TTC549 (cell line): ENCODE data around the gene CD8B.
"Not testable (repeated sequence)": the region's sequence is repeated elsewhere in the genome, so short reads cannot be mapped to it uniquely, and the experiment has no call there.

Source experiments
- FAIRE-seq: peaks from 2 replicates; lab custom pipeline; 2012; peaks lifted over from hg19 to GRCh38; lab: Jason Lieb, UNC

Gene CD8B

DNA sequence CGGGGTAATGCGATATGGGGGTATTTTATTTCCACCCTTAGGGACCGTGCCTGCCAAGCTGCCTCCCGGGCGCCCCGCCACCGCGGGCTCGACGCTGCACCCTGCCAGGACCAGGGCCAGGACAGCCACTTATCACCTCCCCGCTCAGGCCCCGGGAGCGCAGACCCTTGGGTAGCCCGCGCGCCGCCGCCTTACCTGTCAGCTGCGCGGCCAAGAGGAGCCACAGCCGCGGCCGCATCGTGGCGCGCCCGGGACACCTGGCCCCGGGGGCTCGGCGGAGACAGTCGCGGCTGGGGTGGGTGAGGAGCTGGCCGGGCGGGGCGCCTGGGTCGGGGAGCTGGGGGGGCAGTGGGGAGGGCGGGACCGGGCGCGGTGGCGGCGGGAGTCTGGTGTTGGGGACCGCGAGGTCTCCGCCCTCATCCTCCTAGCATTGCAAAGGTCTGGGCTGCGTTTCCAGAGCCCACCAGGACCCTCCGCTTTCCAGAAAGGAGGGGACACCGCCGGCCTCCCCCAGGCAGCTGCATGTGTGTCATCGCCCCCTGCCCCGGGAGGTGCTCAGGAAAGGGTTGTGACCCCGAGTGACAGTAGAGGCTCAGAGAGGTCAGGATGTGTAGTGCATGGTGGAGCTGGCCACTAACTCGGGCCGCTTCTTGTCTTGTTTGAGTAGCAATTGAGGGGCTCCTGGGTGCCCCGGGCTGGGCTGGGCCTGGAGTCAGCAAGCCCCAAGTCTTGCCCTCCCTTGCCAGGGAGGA is at the start of gene CD8B:
TSS of gene CD8B (minus strand) at position 259 of the 752 bp plus-strand sequence. CDS start at position 238, 21 bp downstream.
- FAIRE-seq: not testable (repeated sequence)

DNA sequence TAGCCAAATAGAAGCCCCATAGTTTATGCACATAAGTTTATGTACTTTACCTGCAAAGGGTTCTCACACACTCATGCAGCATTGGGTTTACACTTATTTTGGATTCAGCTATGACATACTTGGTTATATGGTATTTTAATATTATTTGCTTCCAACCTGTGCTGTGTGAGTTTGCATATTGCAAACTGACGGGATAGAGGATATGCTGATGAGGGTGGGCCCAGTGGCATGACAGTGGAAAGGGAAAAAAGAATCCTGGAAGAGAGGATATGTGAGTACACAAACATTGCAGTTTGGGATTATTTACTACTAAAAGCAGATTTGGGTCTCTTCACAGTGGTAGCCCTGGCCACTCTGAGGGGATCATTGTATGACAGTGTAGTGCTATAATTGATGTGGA is 44.2 kb upstream of the CD8B start:
- not testable (repeated sequence) for FAIRE-seq

DNA sequence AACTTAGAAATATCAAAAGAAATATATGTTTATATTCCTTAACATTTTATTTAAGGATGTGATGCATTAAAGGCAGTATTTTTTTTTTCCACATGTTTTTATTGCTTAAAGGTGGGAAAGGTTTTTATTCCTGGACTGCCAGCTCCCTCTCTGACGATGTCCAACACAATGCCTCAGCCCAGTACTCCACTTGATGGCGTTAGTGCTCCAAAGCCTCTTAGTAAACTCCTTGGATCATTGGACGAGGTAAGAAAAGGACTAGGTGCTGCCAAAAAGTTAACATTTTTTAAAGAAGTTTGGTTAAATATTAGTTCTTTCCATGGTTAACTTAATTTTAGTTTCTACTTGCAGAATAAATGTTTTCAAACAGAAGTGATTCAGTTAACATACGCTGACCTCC is 39.0 kb upstream of the CD8B start:
- FAIRE-seq: peak; percentile 38

DNA sequence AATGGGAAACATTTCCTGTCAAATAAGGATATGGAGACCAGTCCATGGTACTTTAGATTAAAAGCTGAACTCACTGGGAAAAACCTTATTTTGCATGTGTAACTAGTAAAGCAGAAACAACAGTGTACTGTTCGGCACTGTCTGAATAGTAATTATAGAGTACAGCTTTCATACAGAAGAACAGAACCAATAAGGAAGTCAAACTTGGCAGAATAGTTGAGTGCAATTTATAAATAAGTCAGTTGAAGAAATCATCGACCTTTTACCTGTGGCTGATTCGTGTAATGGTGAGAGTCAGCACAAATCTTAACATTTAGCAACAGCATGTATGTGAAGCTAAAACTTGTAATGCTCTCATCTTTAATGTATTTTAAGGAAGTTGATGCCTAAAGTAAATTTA is 24.3 kb upstream of the CD8B start:
- not testable (repeated sequence) for FAIRE-seq

DNA sequence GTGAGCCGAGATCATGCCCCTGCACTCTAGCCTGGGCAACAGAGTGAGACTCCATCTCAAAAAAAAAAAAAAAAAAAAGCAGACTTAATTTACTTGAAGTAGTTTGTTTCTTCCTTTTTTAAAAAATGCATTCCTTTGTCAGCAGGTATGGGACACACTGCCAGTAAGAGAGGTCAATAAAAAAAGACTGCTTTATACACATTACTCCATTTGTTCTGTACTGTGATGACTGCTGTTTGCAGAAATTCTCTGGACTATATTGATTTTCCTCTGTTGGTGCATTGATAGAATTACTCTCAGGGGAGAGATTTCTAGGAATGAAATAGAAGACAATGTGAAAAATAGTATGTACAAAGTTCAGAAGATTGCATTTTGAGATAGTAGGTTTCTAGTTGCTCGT is 21.2 kb upstream of the CD8B start:
- FAIRE-seq: not testable (repeated sequence)

DNA sequence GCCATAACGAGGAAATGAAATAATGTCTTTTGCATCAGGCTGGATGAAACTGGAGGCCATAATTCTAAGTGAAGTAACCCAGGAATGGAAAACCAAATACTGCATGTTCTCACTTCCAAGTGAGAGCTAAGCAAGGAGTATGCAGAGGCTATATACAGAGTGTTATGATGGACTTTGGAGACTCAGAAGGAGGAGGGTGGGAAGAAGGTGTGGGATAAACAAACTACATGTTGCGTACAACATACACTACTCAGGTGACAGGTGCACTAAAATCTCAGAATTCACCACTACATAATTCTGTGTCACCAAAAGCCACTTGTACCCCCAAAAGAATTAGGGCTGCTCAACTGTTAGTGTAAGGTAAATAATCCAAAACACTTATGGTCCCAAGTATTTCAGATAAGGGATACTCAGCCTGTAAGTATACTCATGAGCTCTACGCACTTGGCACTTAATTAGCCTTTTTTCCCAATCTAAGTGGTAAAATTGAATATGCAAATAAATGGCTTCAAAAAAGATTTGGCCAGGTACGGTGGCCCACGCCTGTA is 20.5 kb upstream of the CD8B start:
- not testable (repeated sequence) for FAIRE-seq

DNA sequence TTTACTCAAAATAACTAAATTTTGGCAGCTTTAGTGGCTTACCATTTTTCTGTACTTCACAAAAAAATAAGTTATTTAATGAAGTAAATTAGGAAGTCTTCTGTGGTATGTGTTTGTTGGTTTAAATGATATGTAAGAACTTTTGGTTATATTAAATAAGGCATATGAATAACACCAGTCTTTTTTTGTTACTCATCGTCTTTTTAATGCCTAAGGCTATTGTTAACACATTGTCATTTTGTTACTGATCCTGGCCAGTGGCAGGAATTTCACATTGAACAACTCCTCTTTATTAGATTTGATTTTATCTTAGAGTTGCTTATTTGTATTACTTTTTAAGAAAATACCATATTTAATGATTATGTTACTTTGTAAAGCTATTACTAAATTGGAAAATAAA is 17.3 kb upstream of the CD8B start:
- FAIRE-seq: peak; percentile 81

DNA sequence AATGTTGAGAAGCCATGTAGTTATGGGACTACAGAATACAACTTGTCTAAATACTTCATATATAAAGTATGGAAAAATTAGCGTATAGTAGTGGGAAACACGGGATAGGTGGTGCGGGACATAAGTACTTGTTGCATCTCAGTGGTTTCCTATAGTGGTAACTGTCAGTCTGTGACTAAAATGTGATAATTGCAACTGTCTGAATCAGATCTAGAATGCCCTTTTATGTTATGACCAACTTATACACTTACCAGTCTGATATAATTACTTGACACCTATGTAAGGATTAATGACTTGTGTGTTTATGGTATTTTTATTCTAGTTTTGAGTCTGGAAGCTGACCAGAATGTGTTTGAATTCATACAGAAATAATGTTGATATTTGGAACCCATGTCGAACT is 9.3 kb upstream of the CD8B start:
- FAIRE-seq: not testable (repeated sequence)

DNA sequence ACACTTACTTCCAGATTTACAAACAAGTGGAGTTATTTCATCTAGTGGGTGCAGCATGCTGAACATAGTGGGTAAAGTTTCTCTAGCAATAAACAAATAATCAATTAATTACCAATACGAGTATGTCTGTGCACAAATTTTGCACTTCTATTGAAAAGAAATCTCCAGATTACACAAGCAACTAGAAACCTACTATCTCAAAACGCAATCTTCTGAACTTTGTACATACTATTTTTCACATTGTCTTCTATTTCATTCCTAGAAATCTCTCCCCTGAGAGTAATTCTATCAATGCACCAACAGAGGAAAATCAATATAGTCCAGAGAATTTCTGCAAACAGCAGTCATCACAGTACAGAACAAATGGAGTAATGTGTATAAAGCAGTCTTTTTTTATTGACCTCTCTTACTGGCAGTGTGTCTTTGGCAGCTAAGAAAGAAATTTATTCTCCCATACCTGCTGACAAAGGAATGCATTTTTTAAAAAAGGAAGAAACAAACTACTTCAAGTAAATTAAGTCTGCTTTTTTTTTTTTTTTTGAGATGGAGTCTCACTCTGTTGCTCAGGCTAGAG is 7.3 kb upstream of the CD8B start:
- not testable (repeated sequence) for FAIRE-seq

DNA sequence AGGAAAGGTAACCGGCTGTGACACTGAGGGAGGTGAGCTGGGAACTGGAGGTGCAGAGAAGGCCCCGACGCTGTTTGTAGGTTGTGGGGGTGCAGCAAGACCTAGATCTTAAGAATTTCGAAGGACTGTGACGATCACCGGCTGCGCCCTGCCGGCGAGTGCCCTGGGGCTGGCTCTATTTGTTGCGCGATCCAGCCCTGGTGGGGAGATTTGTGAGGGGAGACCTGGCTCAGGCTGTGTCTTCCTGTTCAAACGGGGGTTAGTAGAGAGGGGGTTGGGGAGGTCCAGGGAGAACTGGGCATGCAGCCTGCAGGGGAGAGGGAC is 656 bp upstream of the CD8B start:
- not testable (repeated sequence) for FAIRE-seq

DNA sequence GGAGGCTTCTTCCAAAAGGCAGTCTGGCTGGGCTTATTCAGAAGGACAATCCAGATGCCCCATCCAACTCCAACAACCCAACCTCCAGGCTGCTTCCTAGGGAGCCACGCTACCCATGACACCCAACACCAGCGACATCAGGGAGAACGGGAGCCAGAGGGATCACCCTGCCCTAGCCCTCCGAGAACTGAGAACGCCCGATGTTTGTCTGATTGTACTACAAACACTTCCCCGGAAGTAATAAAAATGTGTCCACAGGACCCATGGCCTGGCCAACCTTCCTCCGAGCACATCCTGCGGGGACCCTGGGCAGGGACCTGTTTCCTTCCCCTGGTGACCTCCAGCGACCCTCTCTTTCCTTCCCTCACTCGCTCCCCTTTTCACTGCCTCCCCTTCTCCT is 511 bp downstream of the CD8B start:
- not testable (repeated sequence) for FAIRE-seq

DNA sequence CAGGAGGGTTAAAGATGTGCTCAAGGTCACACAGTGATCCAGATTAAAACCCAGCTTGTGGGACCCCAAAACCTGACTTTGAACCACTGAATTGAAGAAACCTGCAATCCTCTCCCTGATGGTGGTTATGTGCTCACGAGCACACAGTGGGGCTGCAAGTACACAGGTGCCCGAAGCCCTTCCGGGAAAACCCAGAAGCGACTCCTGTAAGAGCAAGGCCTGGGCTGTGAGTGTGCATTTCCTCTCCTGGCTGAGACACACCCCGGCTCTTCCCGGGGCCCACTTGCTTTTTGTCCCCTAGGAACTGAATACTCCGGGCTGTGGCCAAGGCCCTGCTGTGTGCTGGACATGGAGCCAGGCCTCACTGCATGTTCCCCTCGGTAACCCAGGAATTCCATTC is 1.1 kb downstream of the CD8B start:
- not testable (repeated sequence) for FAIRE-seq

DNA sequence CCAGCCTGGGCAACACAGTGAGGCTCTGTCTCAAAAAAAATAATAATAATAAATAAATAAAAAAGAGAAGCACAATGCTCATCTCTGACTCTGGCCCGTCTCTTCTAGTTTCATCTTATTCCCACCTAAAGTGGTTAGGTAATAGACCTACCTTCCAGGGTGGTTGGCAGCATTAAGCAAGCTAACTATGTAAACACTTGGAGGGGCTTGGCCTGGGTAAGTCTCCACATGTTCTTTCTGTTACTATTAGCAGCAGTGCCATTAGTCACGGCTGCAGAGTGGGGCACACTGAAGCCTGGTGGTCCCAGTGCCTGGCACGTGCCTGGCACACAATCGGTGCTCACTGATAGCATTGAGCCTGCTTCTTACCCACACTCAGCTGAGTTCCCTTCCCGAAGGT is 4.0 kb downstream of the CD8B start:
- not testable (repeated sequence) for FAIRE-seq

DNA sequence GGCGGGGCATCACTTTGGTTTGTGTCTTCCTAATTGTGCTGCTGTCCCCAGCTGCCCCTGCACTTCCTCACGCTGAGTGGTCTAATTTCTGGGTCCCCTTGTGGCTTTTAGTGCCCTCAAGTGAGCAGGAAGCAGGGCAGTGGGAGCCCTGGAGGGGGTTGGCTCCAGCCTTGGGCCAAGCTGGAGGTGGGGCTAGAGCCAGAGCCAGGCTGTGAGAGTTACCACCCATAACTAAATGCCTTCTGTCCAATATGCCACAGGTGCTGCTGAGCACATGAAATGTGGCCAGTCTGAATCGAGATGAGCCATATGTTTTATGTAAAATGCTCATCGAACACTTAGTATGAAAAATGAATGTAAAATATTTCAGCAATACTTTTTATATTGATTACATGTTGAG is 5.2 kb downstream of the CD8B start:
- not testable (repeated sequence) for FAIRE-seq

DNA sequence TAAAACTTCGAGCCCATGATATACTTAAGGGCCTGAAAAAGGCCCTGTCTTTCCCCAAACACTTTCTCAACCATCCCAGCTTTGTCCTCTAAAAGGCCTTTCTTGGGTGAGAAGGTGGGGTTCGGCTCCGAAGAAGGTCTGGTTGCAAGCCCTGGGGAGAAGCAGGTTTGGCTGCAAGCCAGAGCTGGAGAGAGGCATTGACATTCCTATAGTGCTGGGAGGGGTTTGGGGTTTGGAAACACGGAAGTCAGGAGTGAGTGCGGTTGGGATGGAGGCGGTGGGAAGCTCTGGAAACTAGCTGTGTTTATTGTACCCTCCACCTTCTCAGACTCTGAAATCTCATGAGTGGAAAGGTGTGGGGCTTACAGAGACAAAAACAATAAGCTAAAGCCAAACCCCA is 5.7 kb downstream of the CD8B start:
- FAIRE-seq: not testable (repeated sequence)

DNA sequence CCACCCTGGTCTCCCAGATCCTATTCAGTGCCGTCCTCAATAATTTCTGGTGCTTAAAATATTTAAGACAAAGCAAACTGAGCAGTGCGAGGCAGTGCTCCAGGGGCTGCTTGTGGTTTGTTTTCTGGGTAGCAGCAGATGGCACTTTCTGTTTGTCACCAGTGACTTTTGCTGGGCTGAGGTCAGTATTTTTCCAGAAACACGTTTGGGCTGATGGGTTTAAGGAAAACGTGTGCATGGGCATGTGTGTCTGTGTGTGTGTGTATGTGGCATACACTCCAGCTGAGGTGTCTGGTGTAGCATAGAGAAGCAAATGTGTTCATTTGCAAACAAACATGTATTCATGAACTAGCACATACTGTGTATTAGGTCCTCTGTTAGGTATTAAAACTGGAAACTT is 10.1 kb downstream of the CD8B start:
- FAIRE-seq: not testable (repeated sequence)

DNA sequence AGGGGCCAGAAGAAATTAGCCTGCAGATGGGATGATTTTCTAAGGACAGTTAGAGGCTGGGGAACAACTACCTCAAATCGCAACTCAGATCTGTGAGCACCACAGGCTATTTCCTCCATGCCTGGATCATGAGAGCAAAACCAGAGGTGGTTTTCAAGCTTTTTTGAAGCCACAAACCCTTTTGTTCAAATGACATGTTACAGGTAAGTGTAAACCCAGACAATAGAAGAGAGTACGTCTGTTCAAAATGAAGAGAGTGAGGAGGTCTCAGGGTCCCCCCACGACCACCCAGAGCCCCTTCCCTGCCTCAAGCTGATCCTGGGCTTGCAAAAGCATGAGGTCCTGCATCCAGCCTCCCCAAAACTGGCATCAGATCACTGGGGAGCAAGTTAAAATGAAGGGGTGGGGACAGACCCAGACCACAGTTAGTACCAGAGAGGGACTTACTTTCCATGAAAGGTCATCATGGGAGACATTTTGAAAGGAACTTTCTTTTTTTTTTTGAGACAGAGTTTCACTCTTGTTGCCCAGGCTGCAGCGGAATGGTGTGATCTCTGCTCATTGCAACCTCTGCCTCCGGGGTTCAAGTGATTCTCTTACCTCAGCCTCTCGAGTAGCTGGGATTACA is 19.0 kb downstream of the CD8B start:
- FAIRE-seq: not testable (repeated sequence)

DNA sequence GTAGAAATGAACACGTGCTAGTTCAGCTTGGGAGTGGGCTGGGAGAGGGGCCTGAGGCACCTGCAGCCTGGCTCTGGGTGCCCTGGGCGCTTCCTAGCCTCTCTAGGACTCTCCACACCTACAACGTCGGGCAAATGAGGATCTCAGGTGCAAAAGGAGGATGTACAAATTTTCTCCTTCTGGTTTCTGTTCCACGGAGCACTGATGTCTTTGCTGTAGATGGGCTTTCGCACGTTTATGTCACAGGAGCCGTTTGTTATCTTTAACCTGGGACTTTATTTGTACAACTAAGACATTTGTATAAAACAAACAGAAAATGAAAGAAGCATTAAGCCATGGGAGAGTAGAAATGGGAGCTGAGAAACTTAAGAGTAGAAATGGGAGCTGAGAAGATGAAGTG is 20.4 kb downstream of the CD8B start:
- FAIRE-seq: not testable (repeated sequence)

DNA sequence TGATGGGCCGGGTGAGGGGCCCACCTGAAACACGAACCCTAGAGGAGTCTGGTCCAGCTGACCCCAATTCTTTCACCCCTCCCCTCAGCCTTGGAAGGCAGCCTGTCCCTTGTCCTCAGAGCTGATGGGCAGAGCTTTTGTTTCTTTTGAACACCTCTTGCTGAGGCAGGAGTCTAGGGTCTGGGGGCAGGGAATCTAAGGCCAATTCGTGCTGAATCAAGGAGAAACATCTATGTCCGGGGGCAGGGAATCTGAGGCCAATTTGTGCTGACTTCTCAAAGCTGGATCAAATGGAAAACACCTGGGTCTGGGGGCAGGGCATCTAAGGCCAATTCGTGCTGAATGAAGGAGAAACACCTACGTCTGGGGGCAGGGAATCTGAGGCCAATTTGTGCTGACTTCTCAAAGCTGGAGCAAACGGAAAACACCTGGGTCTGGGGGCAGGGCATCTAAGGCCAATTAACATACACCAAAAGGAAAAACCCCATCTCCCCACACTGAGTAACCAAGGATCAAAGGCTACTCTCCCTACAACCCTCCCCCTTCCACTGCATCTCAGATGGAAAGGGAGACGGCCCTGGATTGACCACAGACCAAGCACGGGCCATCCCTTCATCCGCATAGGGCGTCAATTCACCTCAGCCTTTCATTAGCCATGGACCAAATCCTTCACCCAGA is 21.7 kb downstream of the CD8B start:
- not testable (repeated sequence) for FAIRE-seq

DNA sequence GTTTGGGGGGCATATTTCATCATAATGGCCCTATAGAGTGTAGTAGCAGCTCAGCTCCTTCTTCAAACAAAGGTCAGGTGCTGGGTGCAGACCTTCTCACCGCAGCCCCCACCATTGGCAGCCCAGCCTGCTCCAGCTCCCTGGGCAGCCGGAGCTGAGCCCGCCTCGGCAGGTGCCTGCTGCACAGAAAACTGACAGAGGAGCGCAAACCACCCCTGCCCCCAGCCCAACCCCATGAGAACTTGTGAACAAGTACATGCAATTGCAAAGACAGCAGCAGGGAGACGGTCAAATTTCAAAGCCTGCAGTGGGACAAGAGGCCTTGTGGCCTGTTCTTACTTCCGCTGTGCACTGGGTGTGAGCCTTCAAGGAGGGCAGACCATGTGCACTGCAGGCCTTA is 22.2 kb downstream of the CD8B start:
- not testable (repeated sequence) for FAIRE-seq

DNA sequence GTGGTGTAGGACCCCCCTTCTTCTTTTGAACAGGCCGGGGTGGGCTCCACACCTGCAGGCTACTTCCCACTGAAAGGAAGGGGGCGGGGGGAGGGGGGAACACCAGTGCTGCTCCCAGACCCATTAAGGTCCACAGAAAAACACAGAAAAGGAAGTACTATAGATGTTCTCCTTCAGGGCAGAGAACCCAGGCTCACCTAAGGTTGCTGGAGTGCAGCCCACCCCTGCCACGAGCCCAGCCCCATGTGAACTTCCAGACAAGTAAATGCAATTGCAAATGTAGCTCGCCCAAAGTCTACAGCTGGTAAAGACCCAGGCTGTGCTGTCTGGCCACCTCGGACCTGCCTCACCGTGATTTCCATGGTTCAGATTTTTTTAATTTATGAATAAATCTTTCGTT is 24.0 kb downstream of the CD8B start:
- FAIRE-seq: not testable (repeated sequence)

DNA sequence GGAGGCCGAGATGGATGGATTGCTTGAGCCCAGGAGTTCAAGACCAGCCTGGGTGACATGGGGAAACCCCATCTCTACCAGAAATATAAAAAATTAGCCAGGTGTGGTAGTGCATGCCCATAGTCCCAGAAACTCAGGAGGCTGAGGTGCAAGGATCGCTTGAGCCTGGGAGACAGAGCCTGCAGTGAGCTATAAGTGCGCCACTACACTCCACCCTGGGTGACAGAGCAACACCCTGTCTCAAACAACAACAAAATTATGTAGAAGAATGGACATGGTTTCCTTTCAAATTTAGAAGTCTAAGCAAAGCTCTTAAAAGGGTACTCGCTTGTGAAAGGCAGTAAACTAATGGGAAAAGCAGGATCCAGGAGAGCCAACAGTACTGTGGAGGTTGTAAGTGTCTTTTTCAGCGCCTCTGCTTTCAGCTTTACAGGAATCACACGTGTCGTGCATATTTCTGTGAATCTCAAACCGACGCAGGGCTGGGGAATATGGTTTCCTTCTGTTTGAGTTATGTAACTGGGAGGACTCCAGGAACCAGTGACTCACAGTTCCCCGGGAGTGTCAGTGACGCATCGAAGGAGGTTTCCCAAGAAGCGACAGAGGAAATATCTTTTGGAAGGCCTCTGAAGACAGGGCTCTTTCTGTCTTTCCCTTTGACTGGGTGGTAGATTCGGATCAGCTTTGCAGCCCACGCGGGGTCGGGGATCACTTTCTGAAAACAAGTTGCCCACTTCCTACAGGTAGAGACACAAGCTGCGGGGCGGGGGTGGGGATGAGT is 24.6 kb downstream of the CD8B start:
- FAIRE-seq: not testable (repeated sequence)
